Activated T-cell treated with anti-CD3 and anti-CD28 coated beads, Interleukin-2, amount 50 U/mL, for 1 hour (primary cell): Measurements from ENCODE around the gene SCFD2.

Experiments
- DNase-seq: peaks from one replicate; pipeline ENCODE4 v3.0.0-alpha.2; 2020

The SCFD2 gene

DNA sequence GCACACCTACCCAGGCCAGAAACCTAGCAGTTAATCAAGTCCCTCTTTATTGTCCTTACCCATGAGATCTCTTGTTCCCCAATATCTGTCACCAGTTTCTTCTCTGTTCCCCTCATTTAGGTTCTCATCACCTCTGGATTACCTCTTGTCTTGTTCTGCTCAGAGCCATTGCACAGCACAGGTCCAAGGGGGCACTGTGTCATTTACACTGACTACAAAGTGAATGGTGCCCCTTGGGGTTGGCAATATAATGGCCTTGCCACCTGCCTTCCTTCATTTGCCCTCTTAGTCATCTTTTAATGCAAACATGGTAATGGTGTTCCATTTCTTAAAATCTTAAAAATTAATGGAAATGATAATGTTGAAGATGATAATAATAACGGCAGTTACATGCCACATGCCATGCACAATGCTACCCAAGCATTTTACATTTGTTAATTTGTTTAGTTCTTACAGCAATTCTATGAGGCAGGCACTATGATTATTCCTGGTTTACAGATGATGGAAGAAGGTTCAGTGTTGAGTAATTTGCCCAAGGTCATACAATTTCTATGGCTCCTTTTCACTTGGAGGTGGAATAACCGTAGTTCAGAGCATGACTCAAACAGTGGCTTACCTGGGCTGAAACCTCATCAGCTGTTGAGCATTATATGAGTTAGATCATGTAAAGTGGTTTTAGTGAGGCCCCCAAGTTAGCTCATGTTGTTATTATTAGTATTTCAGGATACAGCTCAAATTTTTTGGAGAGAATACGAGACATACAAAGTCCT is 385.9 kb downstream of the SCFD2 start:
- DNase-seq = no peak

DNA sequence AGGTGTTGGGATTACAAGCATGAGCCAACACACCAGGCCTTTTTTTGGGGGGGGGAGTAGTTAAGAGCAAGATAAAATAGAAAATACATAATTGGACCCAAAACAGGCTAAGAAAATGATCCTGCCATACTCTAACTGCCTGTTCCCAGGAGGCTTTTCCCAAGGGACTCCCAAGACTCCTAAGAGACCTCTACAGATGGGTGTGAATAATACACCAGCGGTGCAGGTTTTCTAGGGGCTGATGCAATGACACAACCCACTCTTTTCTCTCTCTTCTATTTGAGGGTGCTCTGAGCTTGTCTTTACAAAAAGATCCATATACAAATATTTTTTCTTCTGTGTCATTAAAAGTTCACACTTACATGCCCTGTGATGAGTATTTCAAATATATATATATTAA is 386.8 kb downstream of the SCFD2 start:
- no peak for DNase-seq

DNA sequence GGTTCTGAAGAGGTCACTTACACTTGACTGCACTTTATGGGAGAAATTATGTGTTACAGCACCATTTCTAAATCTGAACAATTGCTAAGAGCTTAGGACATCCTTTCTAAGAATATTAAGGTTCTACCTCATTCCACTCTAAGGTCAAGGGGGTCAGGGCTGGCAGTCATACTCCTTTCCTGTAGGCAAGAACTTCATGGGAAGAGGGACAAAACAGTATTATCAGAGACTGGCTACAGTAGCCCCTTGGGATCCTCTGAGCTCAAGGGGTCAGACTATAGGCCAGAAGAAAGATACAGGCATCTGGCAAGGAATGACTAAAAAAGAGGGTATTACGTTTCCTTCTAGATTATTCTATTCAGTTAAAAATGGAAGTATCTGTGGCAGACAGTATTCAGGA is 388.6 kb downstream of the SCFD2 start:
- DNase-seq = no peak

DNA sequence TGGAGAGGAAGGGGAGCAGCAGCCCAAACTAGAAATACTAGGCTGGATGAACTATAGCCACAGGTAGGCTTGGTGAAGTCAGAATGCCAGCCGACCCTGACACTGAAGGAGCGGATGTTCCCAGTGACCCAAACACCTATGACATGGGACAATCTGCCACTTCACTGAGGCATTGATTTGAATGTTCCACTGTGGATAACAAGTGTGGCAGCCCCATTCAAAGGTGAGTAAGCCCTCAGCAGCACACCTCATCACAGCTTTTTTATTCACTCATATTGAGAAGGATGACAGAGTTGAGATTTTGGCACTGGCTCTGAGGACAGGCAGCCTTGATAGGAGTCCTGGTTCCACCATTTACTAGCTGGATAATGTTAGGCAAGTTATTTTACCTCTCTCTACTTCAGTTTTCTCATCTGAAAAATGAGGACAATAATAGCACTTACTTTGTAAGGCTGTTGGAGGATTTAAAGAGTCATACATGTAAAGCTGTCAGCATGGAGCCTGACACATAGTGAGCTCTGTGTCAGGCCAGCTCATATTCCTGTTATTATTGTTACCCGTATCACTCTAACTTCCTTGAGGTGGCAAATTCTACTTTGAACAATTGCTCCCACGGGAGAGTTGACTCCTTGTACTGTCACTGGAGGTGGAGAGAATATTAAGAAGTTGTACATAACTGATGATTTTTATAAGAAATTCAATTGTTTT is 389.2 kb downstream of the SCFD2 start:
- no peak for DNase-seq

DNA sequence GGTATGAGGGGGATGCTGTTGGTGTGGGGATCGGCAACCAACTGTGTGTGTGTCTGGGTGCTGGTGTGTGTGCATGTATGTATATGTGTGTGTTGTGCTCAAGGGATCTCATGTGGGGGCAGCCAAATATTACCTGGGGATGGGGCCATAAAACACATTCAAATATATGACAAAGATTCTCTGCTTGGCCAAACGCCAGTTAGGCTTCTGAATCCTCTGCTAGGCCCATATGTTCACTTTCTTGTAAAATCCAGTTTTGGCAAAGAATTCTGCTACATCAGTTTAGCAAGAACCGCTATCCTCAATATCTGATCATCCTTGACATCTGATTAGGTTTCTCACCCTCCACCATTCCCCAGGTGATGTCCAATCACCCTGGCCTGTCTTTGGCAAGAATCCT is 397.2 kb downstream of the SCFD2 start:
- no peak for DNase-seq

DNA sequence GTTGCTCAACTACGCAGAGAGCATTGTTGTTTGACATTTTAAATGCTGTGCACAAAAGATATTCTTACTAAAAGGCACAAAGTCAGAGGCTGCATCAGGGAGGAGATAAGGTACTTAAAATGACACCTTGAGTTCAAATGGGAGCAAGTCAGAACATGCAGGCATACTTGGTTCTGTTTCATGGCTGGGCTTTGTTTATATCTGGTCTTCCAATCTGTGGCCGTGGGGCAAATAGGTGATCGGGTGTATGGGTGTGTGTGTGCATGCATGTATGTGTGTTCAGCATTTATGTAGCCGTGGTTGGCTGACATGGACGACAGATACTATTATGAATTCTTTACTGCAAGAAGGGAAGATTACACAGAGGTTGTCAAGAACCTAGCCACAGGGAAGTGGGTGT is 397.6 kb downstream of the SCFD2 start:
- no peak for DNase-seq

DNA sequence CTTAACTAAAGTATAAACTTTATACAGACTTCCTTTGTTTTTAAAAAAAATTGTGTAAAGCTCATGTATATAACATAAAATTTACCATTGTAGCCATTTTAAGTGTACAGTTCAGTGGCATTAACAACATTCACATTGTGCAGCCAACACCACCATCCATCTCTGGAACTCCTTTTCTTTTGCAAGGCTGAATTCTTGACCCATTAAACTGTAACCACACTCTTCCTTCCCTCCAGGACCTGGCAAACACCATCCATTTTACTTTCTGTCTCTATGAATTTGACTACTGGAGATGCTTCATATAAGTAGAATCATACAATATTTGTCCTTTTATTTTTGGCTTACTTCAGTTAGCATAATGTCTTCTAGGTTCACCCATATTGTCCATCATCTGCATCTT is 399.1 kb downstream of the SCFD2 start:
- no peak for DNase-seq

DNA sequence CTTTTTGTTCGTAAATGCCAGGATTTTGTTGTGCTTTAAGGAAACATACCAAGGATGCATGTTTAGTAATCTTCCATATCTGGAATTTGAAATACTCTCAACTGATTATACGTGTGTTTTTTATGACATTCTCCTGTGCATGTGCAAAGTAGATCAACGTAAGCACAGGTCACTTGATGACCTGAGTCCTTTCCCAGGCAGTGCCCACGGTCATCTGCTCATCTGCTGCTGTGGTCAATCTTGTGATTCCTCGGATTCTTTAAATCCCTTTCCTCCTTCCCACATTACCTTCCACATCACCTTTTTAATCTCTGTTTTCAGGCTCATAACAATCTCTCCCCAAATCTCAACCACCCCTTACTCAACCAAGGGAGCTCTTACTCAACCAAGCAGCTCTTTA is 399.7 kb downstream of the SCFD2 start:
- DNase-seq = no peak

DNA sequence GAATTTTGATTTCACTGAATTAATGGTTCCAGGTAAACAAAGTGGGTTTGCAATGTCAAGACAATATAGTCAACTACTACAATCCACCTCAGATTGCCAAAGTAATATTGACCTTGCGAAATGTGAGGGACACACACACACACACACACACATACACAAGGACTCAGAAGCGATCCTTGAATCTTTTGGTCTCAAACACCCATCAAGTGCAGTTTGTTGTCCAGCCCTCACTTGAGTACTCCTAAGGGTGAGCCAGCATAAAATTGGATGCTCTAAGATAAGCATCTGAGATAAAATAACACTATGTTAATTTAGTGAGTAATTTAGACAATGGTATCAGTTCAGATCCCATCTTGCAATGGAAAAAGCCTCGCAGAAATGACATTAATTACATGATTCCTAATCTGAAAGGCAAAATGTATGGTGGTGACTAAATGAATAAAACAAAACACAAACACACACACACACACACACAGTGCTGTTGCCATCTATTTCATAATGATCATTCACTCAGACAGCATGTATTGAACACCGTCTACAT is 401.2 kb downstream of the SCFD2 start:
- no peak for DNase-seq

DNA sequence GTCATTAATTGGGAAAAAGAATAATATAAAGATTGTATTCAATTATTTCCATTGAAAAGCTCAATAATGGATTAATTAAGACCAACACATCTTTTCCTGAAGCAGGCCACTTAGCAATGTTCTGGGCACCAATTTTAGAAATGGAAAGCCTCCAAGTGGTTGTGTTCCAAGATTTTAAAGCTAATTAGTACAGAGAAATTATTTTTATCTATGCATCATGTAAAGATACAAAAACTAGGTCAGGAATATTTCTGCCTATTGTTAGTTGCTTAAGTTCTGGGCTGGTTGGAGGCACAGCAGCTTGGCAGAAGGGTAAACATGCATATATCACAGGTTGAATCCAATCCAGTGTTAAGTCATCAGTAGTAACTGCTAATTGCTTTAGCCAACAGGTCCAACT is 401.9 kb downstream of the SCFD2 start:
- no peak for DNase-seq

DNA sequence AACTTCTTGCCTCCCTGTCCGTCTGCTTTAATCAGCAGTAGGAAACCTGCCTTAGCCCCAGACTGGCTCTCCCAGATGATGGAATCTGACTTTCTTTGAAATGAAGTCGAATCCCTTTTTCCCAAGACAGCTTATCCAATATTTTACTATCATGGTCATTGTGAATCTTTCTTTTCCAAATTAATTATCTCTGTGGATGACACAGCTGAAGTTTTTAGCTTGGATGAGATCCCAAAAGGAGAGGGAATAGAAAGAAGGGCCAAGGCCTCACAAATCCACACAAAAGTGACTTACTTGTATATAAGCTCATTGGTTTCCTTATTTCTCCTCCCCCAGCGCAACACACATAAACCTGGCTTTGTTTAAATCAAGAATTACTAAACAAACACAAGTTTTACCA is 403.1 kb downstream of the SCFD2 start:
- no peak for DNase-seq

DNA sequence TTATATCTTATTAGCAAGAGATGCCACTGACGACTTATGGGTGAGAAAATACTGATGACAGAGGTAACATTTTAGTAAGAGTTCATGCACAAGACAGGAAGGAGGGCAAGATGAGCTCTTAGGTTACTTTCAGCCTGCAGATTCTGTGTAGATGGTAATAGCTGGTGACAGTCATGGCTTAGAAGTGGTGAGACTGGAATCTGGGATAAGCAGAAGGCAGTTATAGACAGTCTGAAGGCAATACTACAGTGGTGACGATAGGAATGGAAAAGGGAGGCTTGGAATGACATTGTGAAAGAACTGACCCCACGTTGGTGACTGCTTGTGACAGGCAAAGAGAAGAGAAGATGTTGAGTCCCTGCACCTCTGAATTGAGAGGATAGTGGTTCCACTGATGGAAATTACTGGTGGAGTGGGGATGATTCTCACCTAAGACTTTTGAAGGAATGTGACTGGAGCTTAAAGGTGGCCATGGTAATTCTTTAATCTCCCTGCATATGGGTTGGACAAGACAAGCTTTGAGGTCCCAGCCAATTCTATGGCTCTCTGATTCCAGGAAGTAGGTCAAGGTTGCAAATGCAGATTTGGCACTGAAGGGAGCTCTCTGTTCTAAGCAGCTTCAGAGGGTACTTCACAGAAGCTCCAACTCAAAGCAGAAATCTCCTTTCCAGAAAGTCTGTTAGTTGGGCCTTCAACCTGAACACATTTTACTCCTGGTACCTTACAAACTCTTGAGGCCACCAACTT is 404.0 kb downstream of the SCFD2 start:
- no peak for DNase-seq

DNA sequence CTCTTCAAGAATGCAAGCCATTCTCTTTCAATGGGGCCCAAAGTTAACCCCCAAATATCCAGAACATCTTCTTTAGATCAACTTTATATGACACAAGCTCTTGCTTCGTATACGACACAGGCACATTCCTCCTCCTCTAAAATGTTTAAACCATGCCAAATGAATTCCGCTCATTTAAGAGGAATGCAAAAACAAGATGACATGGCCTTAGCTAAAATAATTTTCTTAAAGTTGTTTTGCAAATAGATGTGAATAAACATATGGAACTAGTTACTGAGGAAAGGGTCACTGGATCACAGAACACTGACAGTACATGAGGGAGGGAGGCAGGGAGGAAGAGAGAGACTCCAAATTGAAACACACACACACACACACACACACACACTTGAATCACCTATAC is 406.3 kb downstream of the SCFD2 start:
- DNase-seq = no peak

DNA sequence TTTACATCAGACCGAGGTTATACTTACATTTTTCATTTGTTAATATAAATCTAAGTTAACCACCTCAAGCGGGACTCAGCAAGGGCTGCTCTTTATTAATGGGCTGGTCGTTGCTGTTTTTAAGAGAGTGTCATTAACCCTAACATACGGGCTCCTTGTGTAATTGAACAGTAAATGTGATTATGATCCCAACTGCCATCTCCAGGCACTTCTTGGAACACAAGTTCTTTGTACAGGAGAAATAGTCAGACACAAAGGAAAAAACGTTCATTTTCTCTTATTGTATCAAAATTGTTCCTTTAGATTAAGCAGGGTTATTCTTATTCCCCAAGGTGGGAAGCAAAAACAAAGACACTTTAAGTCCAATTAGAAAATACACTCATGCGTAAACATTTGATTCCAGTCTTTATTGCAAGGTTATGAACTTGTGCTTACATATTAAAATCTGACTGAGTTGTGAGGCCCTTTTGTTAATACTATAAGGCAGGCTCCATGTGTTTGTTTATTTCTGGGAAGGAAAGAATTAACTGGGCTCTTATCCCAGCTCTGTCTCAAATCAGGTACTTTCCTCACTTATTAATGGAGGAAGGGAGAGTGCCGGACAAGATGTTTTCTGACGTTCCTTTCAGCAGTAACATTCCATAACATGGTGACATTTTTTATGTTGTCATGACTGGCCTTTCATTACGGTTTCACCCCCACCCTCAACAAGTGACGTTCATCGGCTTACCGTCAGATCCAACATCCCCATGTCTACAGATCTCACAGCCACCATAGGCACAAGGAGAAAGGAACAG is 407.8 kb downstream of the SCFD2 start:
- DNase-seq = no peak

DNA sequence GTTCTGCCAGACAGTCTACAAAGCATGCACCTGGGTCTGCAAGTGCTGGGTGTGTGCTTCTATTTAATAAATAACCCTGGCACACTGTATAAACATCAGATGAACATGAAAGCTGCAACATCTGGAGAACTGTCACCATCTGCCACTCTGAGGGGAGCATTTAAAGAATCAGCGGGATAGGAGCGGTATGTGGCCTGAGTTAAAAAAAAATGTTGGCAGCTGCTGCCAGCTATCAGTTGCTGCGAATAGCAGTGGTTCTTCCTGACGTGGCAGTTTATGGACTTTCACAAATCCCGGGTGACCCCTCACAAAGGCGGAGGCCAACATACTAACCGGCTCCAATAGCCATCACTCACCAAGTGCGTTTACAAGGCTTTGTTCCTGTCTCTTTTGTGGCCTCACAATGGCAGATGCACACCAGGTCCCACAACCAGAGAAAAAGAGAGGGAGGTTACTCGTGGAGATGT is 408.6 kb downstream of the SCFD2 start:
- DNase-seq = no peak

DNA sequence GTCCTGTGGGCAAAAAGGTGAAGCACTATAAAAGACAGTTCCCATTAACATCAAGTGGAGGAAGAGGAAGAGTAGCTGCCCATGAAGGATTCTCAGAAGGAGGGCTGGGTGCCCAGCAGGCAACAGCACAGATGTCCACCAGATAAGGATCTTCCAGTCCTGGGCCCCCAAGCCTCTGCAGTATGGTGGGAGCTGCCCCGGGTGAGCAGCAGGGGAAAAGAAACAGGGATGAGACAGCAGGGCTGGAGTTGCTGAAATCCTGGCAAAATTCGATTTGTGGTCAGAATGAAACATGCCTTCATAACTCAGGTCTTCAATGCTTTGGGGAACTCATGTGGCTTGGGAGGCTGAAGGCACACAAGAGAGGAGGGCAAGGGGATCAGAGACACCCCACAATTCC is 409.2 kb downstream of the SCFD2 start:
- DNase-seq = no peak

DNA sequence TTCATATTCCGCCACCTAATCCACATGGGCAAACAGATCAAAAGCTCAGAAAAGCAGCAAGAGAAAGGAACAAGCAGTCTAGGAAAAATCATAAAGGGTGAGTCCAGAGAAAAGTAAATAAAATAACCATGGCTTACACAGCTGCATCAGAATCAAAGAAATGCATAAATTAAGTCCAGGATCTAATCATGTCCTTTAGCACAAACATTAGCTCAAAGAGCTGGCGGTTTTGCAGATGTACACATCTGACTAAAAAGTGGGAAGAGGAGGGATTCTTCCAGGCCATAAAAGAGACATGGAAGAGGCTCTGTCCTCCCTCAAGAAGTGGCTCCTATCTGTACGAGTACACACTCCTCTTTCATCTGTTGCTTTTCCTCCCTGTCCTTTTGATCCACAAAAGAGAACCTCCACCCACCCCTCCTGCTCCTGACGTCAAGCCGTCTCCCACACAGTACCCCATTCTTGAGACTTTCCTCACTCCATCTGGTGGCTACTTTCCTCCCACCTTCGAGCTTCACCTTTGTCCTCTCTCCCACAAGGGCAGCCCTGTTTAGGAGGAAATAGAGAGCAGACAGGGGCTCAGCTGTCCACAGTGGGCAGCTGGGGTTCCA is 411.2 kb downstream of the SCFD2 start:
- no peak for DNase-seq

DNA sequence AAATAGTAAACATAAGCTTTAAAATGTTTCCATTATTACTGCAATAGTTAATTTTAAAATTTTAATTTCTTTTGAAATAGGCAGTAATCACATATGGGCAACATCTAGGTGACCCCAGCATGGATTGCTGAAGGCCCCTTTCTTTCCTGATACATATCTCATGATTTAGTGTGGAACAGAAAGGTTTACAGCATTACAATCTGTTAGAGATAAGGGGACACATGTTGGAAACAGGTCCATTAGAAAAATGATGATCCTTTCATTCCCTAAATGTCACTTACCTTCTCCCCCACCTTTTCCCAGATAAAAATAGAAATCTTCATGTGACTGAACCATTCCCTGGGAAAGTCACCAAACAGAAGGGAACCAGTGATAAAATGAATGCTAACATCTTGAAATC is 413.3 kb downstream of the SCFD2 start:
- no peak for DNase-seq

DNA sequence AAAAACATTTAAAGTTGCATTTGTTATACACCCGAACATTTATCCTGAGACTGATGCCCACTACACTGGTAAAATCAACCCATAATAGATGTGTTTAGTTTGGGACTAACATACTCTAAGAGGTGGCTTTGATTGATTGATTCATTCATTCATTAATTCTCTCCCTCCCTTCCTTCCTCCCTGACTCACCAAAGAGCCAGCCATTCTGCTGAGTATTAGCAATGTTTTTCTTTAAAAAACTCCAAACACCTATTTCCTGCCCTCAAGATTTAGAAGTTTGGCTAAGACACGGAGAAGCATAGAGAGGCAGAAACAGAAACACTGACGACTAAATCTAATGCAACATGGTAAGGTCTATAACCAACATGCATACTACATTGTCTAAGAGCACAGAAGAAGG is 414.8 kb downstream of the SCFD2 start:
- DNase-seq = no peak

DNA sequence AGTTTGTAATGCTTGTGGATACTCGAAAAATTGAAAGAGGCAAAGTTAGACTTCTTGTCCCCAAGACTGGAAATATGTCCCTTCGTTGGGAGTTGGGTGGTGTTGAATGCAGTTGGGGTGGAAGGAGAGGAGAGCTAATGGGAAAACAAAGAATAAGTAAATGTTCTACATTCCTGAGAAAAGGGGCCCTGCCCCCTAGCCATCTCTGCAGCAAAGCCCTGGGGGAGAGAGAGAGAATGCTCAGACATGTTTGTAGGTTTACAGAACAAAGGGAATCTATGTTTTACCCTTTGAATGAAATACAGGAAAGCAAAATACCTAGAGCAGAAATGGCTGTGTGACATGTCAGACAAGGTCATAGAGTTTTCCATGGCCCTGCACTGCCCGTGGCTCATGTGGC is 415.6 kb downstream of the SCFD2 start:
- DNase-seq = no peak

DNA sequence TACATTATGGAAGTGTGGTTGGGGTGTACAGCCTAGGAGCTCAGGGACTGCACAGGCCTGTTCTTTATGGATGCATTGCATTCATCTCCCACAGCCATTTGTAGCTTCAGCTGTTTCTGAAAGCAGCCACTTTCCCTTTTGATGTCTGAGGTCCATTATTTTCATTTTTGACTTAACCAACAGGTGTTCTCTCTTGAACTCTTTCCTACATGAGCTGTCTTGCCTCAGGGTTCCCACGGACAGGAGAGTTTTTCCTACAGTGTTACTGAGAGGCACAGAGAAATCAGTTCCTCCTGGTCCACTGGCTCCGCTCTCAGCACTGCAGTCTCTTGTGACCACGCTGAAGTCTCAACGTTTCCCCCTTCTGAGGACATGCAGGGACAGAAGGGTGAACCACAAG is 416.5 kb downstream of the SCFD2 start:
- DNase-seq = no peak

DNA sequence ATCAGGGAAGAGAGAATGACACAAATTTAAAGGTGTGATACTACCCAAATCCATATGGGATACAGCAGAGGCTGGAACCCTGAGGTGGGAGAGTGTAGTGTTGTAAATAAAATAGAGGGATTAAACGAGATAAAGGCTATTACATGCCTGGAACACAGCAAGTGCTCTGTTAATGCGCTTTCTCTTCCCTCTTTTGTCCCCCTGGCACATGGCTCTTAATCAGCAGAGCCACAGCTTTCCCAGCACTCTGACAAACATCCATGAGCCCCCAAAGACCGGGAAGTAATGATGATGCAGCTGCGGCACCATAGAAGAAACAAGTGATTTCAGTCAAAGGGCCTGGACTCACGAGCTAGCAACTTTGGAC is 417.8 kb downstream of the SCFD2 start:
- no peak for DNase-seq
